Lung (tissue), 12 donors: ENCODE results near the gene CISD2. TPM values are rescaled to one million over a fixed set of nuclear protein-coding genes. Genes with fewer than 3 reads are reported as not detected.

Experiments used
- ATAC-seq: fragments of 200-7000 bp; cut with Tn5 transposase; one replicate; pipeline ENCODE4 v1.9.1; 2020; ENCODE audit warnings: moderate number of reproducible peaks; ENCODE audit not compliant: insufficient read depth, low FRiP score
- DNase-seq, 3 donors: peaks; one replicate each; pipeline ENCODE4 v3.0.0-alpha.2; 2013 to 2017
- H3K27ac ChIP-seq, 2 donors: one replicate each; pipeline ENCODE4 v1.5.1; 2013; ENCODE audit warnings: mild to moderate bottlenecking in 2 of 2, moderate library complexity in 2 of 2, control low read depth in 1 of 2, inconsistent platforms in 1 of 2, low read depth in 1 of 2, low read length in 1 of 2
- H3K27me3 ChIP-seq, 3 donors: one replicate each; pipeline ENCODE4 v1.5.1; 2013; ENCODE audit warnings: low read length in 2 of 3; ENCODE audit not compliant: control insufficient read depth in 3 of 3, insufficient read depth in 3 of 3
- H3K36me3 ChIP-seq, 4 donors: one replicate each; pipeline ENCODE4 v1.5.1; 2013; ENCODE audit warnings: low read length in 4 of 4, mild to moderate bottlenecking in 1 of 4, moderate library complexity in 1 of 4; ENCODE audit not compliant: control insufficient read depth in 4 of 4, insufficient read depth in 4 of 4
- H3K4me1 ChIP-seq, 5 donors: one replicate each; pipeline ENCODE4 v1.5.1; 2013; ENCODE audit warnings: low read length in 5 of 5, mild to moderate bottlenecking in 2 of 5, moderate library complexity in 1 of 5; ENCODE audit not compliant: control insufficient read depth in 5 of 5, insufficient read depth in 5 of 5
- H3K4me3 ChIP-seq: one replicate; pipeline ENCODE4 v1.5.1; 2013; ENCODE audit warnings: mild to moderate bottlenecking, control low read depth, moderate library complexity
- H3K9ac ChIP-seq, 2 donors: one replicate each; pipeline ENCODE4 v1.5.1; 2013; ENCODE audit warnings: low read length in 2 of 2, control low read depth in 1 of 2; ENCODE audit not compliant: insufficient read depth in 1 of 2
- H3K9me3 ChIP-seq, 4 donors: one replicate each; pipeline ENCODE4 v1.5.1; 2013; ENCODE audit warnings: low read length in 3 of 4, mild to moderate bottlenecking in 1 of 4, moderate library complexity in 1 of 4; ENCODE audit not compliant: control insufficient read depth in 4 of 4, insufficient read depth in 3 of 4
- CTCF ChIP-seq: IDR thresholded peaks from 2 replicates; pipeline ENCODE4 v1.5.1; 2012; ENCODE audit warnings: mild to moderate bottlenecking; ENCODE audit errors: control extremely low read depth, extremely low read depth
- WGBS, 2 donors: extraction: QIAGEN DNeasy Blood & Tissue Kit; methylation state at CpG; one replicate each; pipeline ENCODE4 v1.1.7; 2013; 5-methylcytosine and 5-hydroxymethylcytosine counted together
- polyA plus RNA-seq, 2 donors: library from polyadenylated mRNA; stranded (reverse); fragments of 200-250 nt; gene quantifications; one replicate each; pipeline ENCODE4 v1.2.1, GENCODE V29; 2013
- total RNA-seq, 2 donors: library from RNA; depleted of rRNA in 1 of 2; stranded (reverse); fragments of >200 nt in 1 of 2; gene quantifications; one replicate each; pipeline ENCODE4 v1.2.1, GENCODE V29; 2014 to 2021
- donor health status: control.
- donor health status: control.
- donor health status: Bipolar disorder and iron deficiency.
- donor health status: healthy.
- donor health status: DM: yes; HTN: yes; CAD: no.

Gene CISD2
- total and polyA plus RNA-seq, 4 donors, result 18.7 to 29.8 (median 25.2) TPM

- ATAC-seq, result peak; percentile 77
- DNase-seq, result peak; percentile 99 to 100 (median 100)
- peaks cover 0 to 28% (median 0%) of the 10 kb centered on the region in 4 donors for H3K36me3 ChIP-seq
- peak overlapping the region; percentile 99 for H3K9ac ChIP-seq
- no peaks in the 10 kb centered on the region for H3K27me3 ChIP-seq
- no peak for TF ChIP-seq CTCF
- 0% methylated on average over 50 of the region's 50 CpGs for WGBS, 2 donors
- H3K27ac ChIP-seq, result peak overlapping the region; percentile 99 to 100
- peaks cover 1 to 27% (median 6%) of the 10 kb centered on the region in 5 donors for H3K4me1 ChIP-seq
- H3K4me3 ChIP-seq, result peak overlapping the region; percentile 92
- H3K9me3 ChIP-seq, result no peaks in the 10 kb centered on the region
Measured at GRCh38 chr4:102827674-102828496, 40.9 kb upstream of the CISD2 start.

GRCh38 chr4:102828497-102828808 is 40.3 kb upstream of the CISD2 start:
- WGBS, 2 donors, result 0 to 1% methylated on average over 4 of the region's 4 CpGs
- no peak for DNase-seq
- peak overlapping the region; percentile 94 for H3K9ac ChIP-seq
- peak overlapping the region; percentile 45 for H3K4me3 ChIP-seq
- no peak for TF ChIP-seq CTCF
- peaks cover 0 to 26% (median 0%) of the 10 kb centered on the region in 4 donors for H3K36me3 ChIP-seq
- no peaks in the 10 kb centered on the region for H3K9me3 ChIP-seq
- H3K4me1 ChIP-seq, result peaks cover 0 to 22% (median 6%) of the 10 kb centered on the region in 5 donors
- ATAC-seq, result no peak
- no peaks in the 10 kb centered on the region for H3K27me3 ChIP-seq
- H3K27ac ChIP-seq, result peak overlapping the region; percentile 90 to 99

- no peak for DNase-seq
- no peak for TF ChIP-seq CTCF
- Histone ChIP-seq H3K9ac (no peak overlapping the region), H3K4me1 (peaks cover 0 to 8% (median 6%) of the 10 kb centered on the region in 5 donors), H3K27me3 (no peaks in the 10 kb centered on the region), H3K4me3 (no peak overlapping the region), H3K27ac (no peak overlapping the region), H3K9me3 (no peaks in the 10 kb centered on the region), H3K36me3 (peaks cover 0 to 23% (median 0%) of the 10 kb centered on the region in 4 donors)
- ATAC-seq, result no peak
- 92 to 98% methylated on average over 7 of the region's 7 CpGs for WGBS, 2 donors
Measured at GRCh38 chr4:102829803-102830202, 39.0 kb upstream of the CISD2 start.
